ENCODE data around the gene RAB11B. TPM values are rescaled to one million over a fixed set of nuclear protein-coding genes. Genes with fewer than 3 reads are reported as not detected.
A peak's percentile ranks its signal among the peaks of the same experiment; 100 is the strongest.

The RAB11B gene
- total and polyA plus RNA-seq, 2 of the 13 experiments (the other 11 are each of a cell fraction or from before 2014, with no cell fraction given): 6.0 to 28.4 TPM

- TF ChIP-seq WIZ (CRISPR knock-in tag; IDR thresholded peaks at IDR 0.05): no peak
- no peak for TF ChIP-seq SSRP1 (CRISPR knock-in tag; IDR thresholded peaks at IDR 0.05)
- TF ChIP-seq ZNF589 (CRISPR knock-in tag; conservative IDR thresholded peaks at IDR 0.05): no peak
- TF ChIP-seq ZNF572 (CRISPR knock-in tag; IDR thresholded peaks at IDR 0.05): no peak; the same call in 1 of the 2 replicates
- TF ChIP-seq CBX1 (IDR thresholded peaks at IDR 0.05; ENCODE audit: low read depth): no peak
- TF ChIP-seq ZNF232 (CRISPR knock-in tag; IDR thresholded peaks at IDR 0.05; ENCODE audit: borderline replicate concordance): no peak
- TF ChIP-seq, protein P1, sequence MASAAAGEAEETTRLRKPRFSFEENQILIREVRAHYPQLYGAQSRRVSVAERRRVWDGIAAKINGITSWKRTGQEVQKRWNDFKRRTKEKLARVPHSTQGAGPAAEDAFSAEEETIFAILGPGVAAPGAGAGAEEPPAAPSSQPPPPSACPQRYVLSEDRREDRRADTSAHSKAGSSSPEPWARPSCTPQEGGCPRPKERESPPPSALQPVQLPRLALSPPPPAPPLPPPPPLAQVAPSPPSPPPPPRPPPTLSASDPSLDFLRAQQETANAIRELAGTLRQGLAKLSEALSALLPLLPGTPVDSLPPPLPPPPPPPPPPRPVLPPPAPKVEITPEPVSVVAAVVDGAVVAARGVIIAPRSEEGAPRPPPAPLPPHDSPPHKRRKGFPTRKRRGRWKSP (CRISPR knock-in tag; IDR thresholded peaks at IDR 0.05): no peak; the same call in 1 of the 2 replicates
- no peak for TF ChIP-seq FOSL1 (CRISPR knock-in tag; IDR thresholded peaks at IDR 0.05; ENCODE audit: borderline replicate concordance)
- no peak; the same call in 1 of the 2 replicates for TF ChIP-seq PHF20 (CRISPR knock-in tag; IDR thresholded peaks at IDR 0.05)
- no peak for TF ChIP-seq ZNF124 (CRISPR knock-in tag; IDR thresholded peaks at IDR 0.05)
- peak in 1 of 2 experiments; percentile 64; a peak in 2 of 4 replicates for TF ChIP-seq POLR2A (IDR thresholded peaks at IDR 0.05; ENCODE audit: insufficient read depth in 1 of 2, low read depth in 2 of 2, low read length in 2 of 2)
- no peak for TF ChIP-seq ASH2L (IDR thresholded peaks at IDR 0.05; ENCODE audit: insufficient read length, low read depth, low read length)
- peak; percentile 31; the same call in 1 of the 2 replicates for TF ChIP-seq ZNF362 (CRISPR knock-in tag; IDR thresholded peaks at IDR 0.05; ENCODE audit: borderline replicate concordance)
- no peak for TF ChIP-seq STAT6 (CRISPR knock-in tag; IDR thresholded peaks at IDR 0.05; ENCODE audit: borderline replicate concordance)
- no peak for TF ChIP-seq HNF4A (CRISPR knock-in tag; IDR thresholded peaks at IDR 0.05)
- TF ChIP-seq ZNF331 (CRISPR knock-in tag; IDR thresholded peaks at IDR 0.05): no peak
- no peak for TF ChIP-seq EHMT2 (IDR thresholded peaks at IDR 0.05; ENCODE audit: borderline replicate concordance, low read depth, low read length)
- no peak for TF ChIP-seq ZNF569 (CRISPR knock-in tag; IDR thresholded peaks at IDR 0.05; ENCODE audit: borderline replicate concordance)
- no peak for TF ChIP-seq BHLHE40 (IDR thresholded peaks at IDR 0.05; ENCODE audit: low read length)
- no peak for TF ChIP-seq DNMT3B (CRISPR knock-in tag; conservative IDR thresholded peaks at IDR 0.05)
- TF ChIP-seq SMARCE1 (IDR thresholded peaks at IDR 0.05; ENCODE audit: borderline replicate concordance): no peak
- TF ChIP-seq ZNF784 (CRISPR knock-in tag; IDR thresholded peaks at IDR 0.05; ENCODE audit: borderline replicate concordance): 0 out of 2 replicates have a peak, but pooled peaks have one; percentile 36
Observed at GRCh38 chr19:8361921-8362793, 28.0 kb upstream of the RAB11B start (continued).
